Hippocampal formation (tissue), 2 donors: ENCODE results near the gene MACROD1.

Experiments used
- DNase-seq, 2 donors: peaks; one replicate each; lab custom pipeline; 2025; lab: John Stamatoyannopoulos, UW

The MACROD1 gene

DNA sequence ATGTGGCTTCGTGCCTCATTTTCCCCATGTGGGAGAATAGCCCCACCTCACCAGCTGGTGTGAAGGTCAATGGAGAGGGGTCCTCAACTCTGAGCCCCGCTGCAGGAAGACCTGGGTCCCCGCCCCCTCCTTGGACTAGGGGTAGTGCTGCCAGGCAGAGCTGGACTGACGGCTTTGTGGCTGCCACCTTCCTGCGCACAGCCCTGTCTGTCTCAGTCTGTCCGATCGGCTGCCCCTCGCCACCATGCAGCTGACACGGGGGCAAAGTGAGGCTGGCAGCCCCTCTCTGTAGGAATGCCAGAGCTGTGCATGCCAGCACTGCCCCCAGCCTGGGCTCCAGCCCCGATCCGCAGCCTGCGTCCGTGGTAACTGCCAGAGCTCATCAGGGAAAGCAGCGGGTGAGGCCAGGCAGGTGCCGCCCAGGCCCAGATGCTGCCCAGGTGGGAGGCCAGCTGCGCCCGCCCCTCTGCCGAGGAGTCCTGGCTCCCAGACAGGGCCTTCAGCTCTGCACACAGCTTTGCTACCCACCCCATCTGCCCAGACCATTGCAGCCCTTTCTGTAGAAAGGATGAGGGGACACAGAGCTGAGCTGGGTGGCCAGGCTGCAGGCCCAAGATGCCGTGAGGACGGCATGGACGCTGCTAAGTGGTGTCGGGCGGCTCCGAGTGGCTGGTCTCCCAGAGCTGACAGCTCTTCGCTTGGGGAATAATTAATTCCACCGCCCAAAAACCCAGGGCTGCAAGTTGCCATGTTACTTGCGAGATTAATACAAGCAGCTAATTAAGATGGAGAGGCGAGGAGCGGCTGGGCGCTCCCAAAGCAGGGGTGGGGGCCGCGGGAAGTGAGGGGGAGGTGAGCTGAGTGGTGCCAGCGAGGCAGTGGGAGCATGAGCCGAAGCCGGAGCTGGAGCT is 149.7 kb downstream of the MACROD1 start:
- no peak for DNase-seq

DNA sequence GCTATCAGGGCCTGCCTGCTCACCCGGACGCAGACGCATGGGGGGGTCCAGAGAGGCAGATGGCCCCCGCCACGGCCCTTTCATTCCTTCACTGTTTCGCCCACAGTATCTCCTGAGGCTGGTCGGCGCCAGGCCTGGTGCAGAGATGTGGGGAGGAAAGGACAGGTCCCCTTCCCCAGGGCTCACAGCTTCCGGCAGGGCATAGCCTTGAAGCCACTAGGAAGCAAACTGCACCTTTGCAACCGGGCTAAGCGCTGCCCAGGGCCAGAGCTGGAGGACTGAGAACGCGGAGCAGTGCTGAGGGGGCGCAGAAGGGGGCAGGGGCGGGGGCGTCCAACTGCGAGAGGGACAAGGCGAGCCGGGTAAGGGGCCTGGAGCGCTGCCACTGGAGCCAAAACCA is 150.4 kb downstream of the MACROD1 start:
- no peak for DNase-seq

- DNase-seq = no peak
Observed at GRCh38 chr11:64014356-64014755, 151.6 kb downstream of the MACROD1 start.

DNA sequence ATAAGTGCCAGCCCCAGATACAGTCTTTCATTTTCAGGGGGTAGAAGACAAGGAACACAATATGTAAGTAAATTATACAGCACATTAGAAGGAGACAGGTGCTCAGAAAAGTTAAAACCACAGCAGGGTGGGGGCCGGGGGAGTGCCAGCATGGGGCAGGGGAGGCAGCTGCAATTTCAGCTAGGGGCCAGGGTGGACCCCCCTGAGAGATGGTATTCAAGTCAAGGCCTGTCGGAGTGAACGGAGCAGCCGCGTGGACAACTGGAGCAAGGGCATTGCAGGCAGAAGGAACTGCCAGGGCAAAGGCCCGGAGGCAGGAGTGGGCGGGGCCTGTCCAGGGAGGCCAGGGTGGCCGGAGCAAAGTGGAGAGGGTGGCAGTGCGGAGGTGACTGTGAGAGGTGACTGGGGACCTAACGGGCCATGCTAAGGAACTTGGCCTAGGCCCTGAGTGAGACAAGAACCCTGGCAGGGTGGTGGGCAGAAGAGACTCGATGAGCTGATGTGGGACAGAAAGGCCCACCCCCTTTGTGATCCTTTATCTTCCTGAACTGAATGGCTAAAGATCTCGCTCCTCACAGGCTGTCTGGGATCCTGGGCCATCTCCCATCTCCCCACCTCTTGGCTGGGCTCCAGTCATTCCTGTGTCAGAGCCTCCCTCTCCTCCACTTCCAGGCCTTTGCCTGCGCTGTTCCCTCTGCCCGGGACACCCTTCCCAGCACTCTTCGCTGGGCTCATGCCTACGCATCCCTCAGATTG is 152.6 kb downstream of the MACROD1 start:
- DNase-seq = no peak

GRCh38 chr11:64011371-64011770 is 154.5 kb downstream of the MACROD1 start:
- DNase-seq = no peak

GRCh38 chr11:64010783-64011182 is 155.1 kb downstream of the MACROD1 start:
- no peak for DNase-seq

DNA sequence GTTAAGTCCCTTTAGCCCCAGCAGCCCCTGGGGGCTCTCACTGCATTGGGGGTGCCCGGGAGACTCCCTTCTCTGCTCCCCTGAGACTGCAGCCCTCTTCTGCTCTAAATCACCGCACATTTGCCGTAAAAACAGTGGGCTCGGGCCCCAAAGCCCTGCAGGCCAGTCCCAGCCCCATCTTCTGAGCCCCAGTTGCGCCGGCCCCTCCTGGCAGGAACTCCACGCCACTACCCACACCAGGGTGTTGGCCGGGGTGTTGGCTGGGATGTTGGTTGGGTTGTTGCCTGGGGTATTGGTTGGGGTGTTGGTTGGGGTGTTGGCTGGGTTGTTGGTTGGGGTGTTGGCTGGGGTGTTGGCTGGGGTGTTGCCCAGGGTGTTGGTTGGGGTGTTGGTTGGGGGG is 156.2 kb downstream of the MACROD1 start:
- DNase-seq = no peak

- no peak for DNase-seq
Observed at GRCh38 chr11:64008914-64009633, 156.8 kb downstream of the MACROD1 start.

GRCh38 chr11:64008283-64008913 is 157.5 kb downstream of the MACROD1 start:
- DNase-seq = no peak

- peak in 1 of 2 donors; percentile 33 for DNase-seq
Observed at GRCh38 chr11:64007629-64008282, 158.2 kb downstream of the MACROD1 start.

DNA sequence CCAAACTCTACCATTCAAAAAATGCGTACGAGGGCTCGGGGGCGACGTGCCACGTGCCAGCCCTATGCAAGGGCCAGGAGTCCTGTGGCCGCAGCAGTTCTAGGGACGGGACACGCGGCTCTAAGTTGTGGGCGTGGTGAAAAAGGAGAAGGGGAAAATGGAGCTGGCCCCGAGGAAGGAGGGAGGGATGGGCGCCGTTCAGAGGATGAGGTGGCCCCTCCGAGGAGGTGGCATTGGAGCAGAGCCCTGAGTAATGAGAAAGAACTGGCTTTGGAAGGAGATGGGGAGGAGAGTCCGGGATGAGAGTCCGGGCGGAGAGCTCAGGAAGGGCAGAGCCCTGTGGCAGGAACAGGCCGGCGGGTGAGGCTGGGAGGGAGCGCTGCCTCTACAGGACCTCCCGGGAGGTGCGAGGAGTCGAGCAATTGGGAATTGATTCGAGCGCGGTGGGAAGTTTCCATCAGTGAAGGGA is 158.7 kb downstream of the MACROD1 start:
- DNase-seq = no peak

DNA sequence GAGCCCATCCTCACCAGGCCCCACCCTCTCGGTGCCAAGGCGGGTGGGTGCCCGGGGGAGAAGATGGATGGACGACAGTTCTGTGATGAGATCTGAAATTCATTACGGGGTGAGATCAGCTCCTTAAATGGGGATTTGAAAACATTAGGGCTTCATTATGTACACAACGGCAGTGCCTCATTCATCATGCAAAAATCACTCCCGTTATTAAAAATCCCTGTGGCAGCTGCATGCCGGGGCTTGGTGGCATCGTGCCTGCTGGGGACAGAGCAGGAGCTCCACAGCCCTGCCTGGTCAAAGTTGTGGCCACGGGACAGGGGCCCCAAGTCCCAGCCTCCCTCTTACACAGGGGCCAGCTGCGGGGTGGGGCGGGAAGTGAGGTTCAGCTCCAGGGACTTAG is 159.5 kb downstream of the MACROD1 start:
- no peak for DNase-seq

DNA sequence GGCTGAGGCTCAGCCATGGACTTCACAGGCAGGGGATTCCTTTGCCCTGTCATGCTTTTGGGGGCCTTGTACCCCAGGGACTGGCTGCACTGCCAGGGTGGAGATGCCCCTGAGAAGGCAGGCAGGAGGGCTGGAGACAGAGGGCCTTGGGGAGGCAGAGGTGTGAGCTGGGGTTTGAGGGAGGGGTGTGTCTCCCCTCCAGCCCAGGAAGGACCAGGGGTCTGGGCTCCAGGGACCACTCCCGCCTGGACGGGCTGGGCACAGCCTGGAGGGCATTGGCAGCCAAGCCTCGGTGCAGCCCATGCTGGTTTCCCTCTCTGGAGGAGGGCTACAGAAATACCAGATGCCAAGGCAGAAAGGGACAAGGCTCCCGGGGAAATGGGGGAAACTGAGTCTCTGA is 160.2 kb downstream of the MACROD1 start:
- DNase-seq = no peak

- DNase-seq = no peak
Observed at GRCh38 chr11:64004590-64004984, 161.3 kb downstream of the MACROD1 start.

DNA sequence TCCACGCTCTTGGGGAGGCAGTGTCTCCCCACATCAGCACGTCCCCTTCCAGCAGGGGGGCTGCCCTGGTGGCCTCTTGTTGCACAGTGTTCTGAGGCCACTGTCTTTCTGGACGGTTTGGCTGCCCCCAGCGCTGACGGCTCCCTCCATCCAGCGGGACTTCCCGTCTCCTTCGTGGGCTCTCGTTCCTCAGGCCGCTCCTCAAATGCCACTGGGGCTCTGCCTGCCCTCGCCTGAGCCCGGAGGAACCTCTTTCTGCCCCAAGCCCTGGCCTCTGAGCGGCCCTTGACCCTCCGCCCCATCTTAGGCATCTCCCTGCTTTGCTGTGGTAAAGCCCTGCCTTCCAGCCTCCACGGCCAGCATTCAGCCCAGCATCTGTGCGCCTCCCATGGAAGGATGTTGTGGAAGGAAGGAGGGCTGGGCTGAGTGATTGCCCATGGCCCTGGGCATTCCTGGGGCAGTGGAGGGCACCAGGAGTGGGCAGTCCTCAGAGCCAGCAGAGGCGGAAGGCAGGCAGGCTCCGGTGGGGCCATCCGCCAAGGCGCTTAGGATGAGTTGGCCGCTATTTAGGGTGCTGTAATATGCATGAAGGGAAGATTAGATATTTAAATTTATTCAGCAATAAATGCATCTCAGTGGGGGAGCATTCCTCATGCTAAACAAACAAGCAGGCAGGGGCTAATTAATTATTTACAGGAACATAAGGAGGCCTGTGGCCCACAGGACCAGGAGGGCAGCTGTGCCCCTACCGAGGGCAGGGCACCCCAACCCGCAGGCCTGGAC is 161.9 kb downstream of the MACROD1 start:
- no peak for DNase-seq

GRCh38 chr11:64001484-64002420 is 164.2 kb downstream of the MACROD1 start:
- DNase-seq = no peak

DNA sequence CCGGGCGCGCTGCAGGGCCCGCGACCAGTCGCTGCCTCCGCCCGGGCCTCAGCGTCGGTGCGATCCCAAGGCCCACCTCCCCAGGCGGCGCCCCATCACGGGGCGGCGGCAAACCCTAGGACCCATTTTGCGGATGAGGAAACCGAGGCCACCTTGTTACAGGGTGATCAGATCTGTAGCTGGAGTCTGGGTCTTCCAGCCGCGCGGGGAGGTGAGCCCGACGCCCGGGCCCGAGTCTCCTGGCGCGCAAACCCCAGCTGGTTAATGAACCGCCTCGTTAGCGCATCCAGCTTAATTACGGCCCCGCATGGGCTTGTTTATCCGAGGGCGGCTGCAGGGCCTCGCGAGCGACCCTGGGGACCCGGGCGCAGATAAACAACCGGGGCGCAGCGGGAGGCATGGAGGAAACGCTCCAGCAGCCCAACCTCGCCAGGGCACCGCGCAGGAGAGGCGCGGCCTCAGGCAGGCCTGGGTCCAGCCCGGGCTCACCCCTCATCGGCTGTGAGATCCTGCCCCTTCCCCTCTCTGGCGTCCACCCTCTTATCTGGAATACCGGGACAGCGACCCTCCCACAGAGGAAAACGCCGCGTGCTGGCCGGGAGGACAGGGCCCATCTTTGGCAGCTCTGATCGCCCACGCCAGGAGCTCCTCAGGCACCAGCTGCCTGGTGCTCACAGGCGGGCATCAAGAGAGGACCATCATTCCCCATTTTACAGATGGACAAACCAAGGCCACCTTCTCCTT is 165.0 kb downstream of the MACROD1 start:
- no peak for DNase-seq

DNA sequence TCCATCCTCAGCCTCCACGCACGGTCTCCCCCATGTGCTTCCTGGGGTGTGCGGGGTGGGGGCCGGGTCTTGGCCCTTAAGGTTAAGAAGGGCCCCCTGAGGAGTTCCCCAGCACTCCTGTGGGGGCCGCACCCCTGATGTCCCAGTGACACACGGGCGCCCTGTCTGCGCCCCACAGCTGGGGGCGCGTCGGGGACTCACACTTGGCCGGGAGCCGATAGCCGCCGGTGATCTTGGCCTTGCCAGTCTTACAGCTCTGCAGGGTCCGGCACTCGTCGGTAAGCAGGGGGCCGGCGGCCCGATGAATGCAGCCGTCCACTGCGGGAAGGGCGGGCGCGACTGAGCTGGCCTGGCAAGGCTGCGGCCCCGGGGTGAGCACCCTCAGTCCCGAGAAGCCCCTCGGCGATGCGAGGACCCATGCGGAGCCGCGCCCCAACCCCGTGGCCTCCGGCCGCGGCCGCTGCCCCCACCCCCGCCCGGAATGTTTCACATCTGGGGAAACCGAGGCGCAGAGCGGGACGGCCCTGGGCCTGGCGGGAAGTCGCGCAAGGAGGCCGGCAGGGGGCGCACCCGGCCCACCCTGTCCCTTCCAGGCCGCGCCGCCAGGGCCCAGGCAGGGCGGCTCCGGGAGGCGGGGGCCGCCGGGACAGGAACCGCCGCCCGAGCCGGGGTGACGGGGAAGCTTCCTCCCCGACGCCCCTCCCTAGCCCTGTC is 165.7 kb downstream of the MACROD1 start:
- DNase-seq = peak; percentile 44 to 60
